Activated CD8-positive, alpha-beta T cell treated with anti-CD3 and anti-CD28 coated beads, Interleukin-2, amount 10 ng/mL, durations not matched to agents 7 days and 5 days (primary cell): Measurements from ENCODE around the gene COQ10B. TPM values are rescaled to one million over a fixed set of nuclear protein-coding genes. Genes with fewer than 3 reads are reported as not detected.

Source experiments
- ATAC-seq: fragments of 150-1000 bp; cut with Tn5 transposase; one replicate; pipeline ENCODE4 v1.10.0; 2021; ENCODE audit warnings: moderate library complexity
- CTCF ChIA-PET: fragments of 350-600 bp; sonication (Branson Sonifier 250); formaldehyde crosslinking; loops from one replicate; lab custom pipeline; 2021; ENCODE audit warnings: antibody characterized with exemption; lab: Charles Lee
- POLR2A ChIA-PET: fragments of 350-600 bp; sonication (Branson Sonifier 250); formaldehyde crosslinking; loops from one replicate; lab custom pipeline; 2021; ENCODE audit warnings: antibody characterized with exemption; lab: Charles Lee
- DNase-seq: peaks from one replicate; pipeline ENCODE4 v3.0.0-alpha.2; 2020
- H3K27ac Mint-ChIP-seq: one replicate; pipeline ENCODE4 v1.8.0; 2021; ENCODE audit warnings: mild to moderate bottlenecking, mixed read lengths
- H3K27me3 Mint-ChIP-seq: one replicate; pipeline ENCODE4 v1.8.0; 2021; ENCODE audit warnings: low read depth, mixed read lengths
- H3K36me3 Mint-ChIP-seq: one replicate; pipeline ENCODE4 v1.8.0; 2021; ENCODE audit warnings: low read depth, mixed read lengths
- H3K4me1 Mint-ChIP-seq: one replicate; pipeline ENCODE4 v1.8.0; 2021; ENCODE audit warnings: low read depth, mixed read lengths
- H3K4me3 Mint-ChIP-seq: one replicate; pipeline ENCODE4 v1.8.0; 2021; ENCODE audit warnings: mild to moderate bottlenecking, mixed read lengths
- H3K9me3 Mint-ChIP-seq: one replicate; pipeline ENCODE4 v1.8.0; 2022; ENCODE audit warnings: mixed read lengths; ENCODE audit not compliant: insufficient read depth
- total RNA-seq, 2 experiments: library from RNA; stranded (reverse); gene quantifications; one replicate each; pipeline ENCODE4 v1.2.3, GENCODE V29; 2021

COQ10B gene
- total RNA-seq, 2 experiments from 2014 or later = 22.5 to 22.6 TPM

- DNase-seq (no peak), ATAC-seq (no peak)
- ChIA-PET POLR2A (no interaction called here), CTCF (no interaction called here)
- peaks cover 83% of the 10 kb centered on the region for H3K36me3 Mint-ChIP-seq
- no peaks in the 10 kb centered on the region for H3K9me3 Mint-ChIP-seq
- H3K27me3 Mint-ChIP-seq = no peaks in the 10 kb centered on the region
- H3K4me1 Mint-ChIP-seq = peaks cover under 1% of the 10 kb centered on the region
- no peak overlapping the region for H3K27ac Mint-ChIP-seq
- no peak overlapping the region for H3K4me3 Mint-ChIP-seq
These were observed 32.8 kb downstream of the COQ10B start for GRCh38 chr2:197486175-197486574.

- Mint-ChIP-seq H3K9me3 (no peaks in the 10 kb centered on the region), H3K4me3 (no peak overlapping the region), H3K36me3 (peaks cover 85% of the 10 kb centered on the region), H3K27ac (no peak overlapping the region), H3K27me3 (no peaks in the 10 kb centered on the region), H3K4me1 (peaks cover 3% of the 10 kb centered on the region)
- ChIA-PET CTCF (interaction anchor here (1.2 kb wide), 1 partner anchor 11 kb away, joined by 3 read pairs; no protein-coding TSS in a partner anchor), POLR2A (no interaction called here)
- DNase-seq (no peak), ATAC-seq (no peak)
These were observed 34.0 kb downstream of the COQ10B start for GRCh38 chr2:197487385-197487784.

GRCh38 chr2:197495433-197496134 lies 42.2 kb downstream of the COQ10B start:
- no peak for DNase-seq
- no peak for ATAC-seq
- H3K36me3 Mint-ChIP-seq = peaks cover 73% of the 10 kb centered on the region
- H3K4me3 Mint-ChIP-seq = peak overlapping the region; percentile 98
- H3K27ac Mint-ChIP-seq = peak overlapping the region; percentile 52
- POLR2A ChIA-PET = interaction anchor here (0.7 to 5.3 kb wide), 3 partner anchors 17 to 42 kb away, joined by 3 to 34 read pairs (median 7); partner anchors contain the start of genes COQ10B and MOB4
- CTCF ChIA-PET = interaction anchor here (1.0 to 1.2 kb wide), 2 partner anchors 17 to 35 kb away, joined by 3 read pairs; no protein-coding TSS in a partner anchor
- no peaks in the 10 kb centered on the region for H3K9me3 Mint-ChIP-seq
- peaks cover 51% of the 10 kb centered on the region for H3K4me1 Mint-ChIP-seq
- H3K27me3 Mint-ChIP-seq = no peaks in the 10 kb centered on the region

GRCh38 chr2:197496695-197497094 lies 43.3 kb downstream of the COQ10B start:
- CTCF ChIA-PET = interaction anchor here (1.0 kb wide), 1 partner anchor 15 kb away, joined by 3 read pairs; no protein-coding TSS in a partner anchor
- H3K4me1 Mint-ChIP-seq = peaks cover 51% of the 10 kb centered on the region

GRCh38 chr2:197497326-197497725 lies 44.0 kb downstream of the COQ10B start:
- ATAC-seq = no peak
- H3K9me3 Mint-ChIP-seq = no peaks in the 10 kb centered on the region
- H3K4me1 Mint-ChIP-seq = peaks cover 57% of the 10 kb centered on the region
- POLR2A ChIA-PET = interaction anchor here (5.3 kb wide), 1 partner anchor 43 kb away, joined by 34 read pairs; the partner anchor contains the start of gene COQ10B
- H3K27me3 Mint-ChIP-seq = no peaks in the 10 kb centered on the region
- H3K36me3 Mint-ChIP-seq = peaks cover 77% of the 10 kb centered on the region
- H3K4me3 Mint-ChIP-seq = peak overlapping the region; percentile 98
- CTCF ChIA-PET = interaction anchor here (1.6 kb wide), 1 partner anchor 12 kb away, joined by 3 read pairs; no protein-coding TSS in a partner anchor
- no peak for DNase-seq
- H3K27ac Mint-ChIP-seq = peak overlapping the region; percentile 70

More at GRCh38 chr2:197496695-197497094, 43.3 kb downstream of the COQ10B start:
- Mint-ChIP-seq H3K4me3 (peak overlapping the region; percentile 98), H3K27ac (peak overlapping the region; percentile 24), H3K9me3 (no peaks in the 10 kb centered on the region), H3K27me3 (no peaks in the 10 kb centered on the region), H3K36me3 (peaks cover 72% of the 10 kb centered on the region)
- no peak for ATAC-seq
- POLR2A ChIA-PET = interaction anchor here (0.7 to 5.3 kb wide), 3 partner anchors 19 to 62 kb away, joined by 3 to 34 read pairs (median 7); partner anchors contain the start of genes COQ10B, MOB4 and SF3B1
- no peak for DNase-seq

GRCh38 chr2:197498235-197498936 lies 45.0 kb downstream of the COQ10B start:
- H3K27me3 Mint-ChIP-seq = no peaks in the 10 kb centered on the region
- H3K4me1 Mint-ChIP-seq = peaks cover 59% of the 10 kb centered on the region
- ChIA-PET POLR2A (interaction anchor here (0.6 to 9.8 kb wide), 5 partner anchors 16 to 371 kb away, joined by 3 to 134 read pairs (median 34); partner anchors contain the start of genes COQ10B, MOB4 and SF3B1), CTCF (interaction anchor here (1.1 to 1.6 kb wide), 4 partner anchors 10 to 30 kb away, joined by 3 to 6 read pairs (median 3); no protein-coding TSS in a partner anchor)
- ATAC-seq (no peak), DNase-seq (no peak)
- no peaks in the 10 kb centered on the region for H3K9me3 Mint-ChIP-seq
- H3K27ac Mint-ChIP-seq = peak overlapping the region; percentile 98
- H3K4me3 Mint-ChIP-seq = peak overlapping the region; percentile 98
- H3K36me3 Mint-ChIP-seq = peaks cover 79% of the 10 kb centered on the region

GRCh38 chr2:197498937-197499593 lies 45.7 kb downstream of the COQ10B start:
- Mint-ChIP-seq H3K36me3 (peaks cover 79% of the 10 kb centered on the region), H3K4me3 (peak overlapping the region; percentile 98), H3K27me3 (no peaks in the 10 kb centered on the region), H3K4me1 (peaks cover 57% of the 10 kb centered on the region), H3K9me3 (no peaks in the 10 kb centered on the region), H3K27ac (peak overlapping the region; percentile 98)
- ChIA-PET POLR2A (interaction anchor here (0.6 to 9.8 kb wide), 17 partner anchors 8 to 372 kb away, joined by 3 to 134 read pairs (median 7); partner anchors contain the start of genes COQ10B, MARS2, MOB4 and SF3B1), CTCF (interaction anchor here (1.0 to 2.0 kb wide), 7 partner anchors 10 to 386 kb away, joined by 3 to 7 read pairs (median 3); no protein-coding TSS in a partner anchor)
- peak; percentile 6 for ATAC-seq
- peak; percentile 73 for DNase-seq

GRCh38 chr2:197499594-197500502 lies 46.5 kb downstream of the COQ10B start, which contains the start of the genes HSPD1 and HSPE1:
TSS of gene HSPD1 (minus strand) at chr2:197499840. CDS start at chr2:197498848, 992 bp downstream.
TSS of gene HSPE1 (plus strand) at chr2:197500379. CDS start at chr2:197500437, 58 bp downstream.
- Mint-ChIP-seq H3K27me3 (no peaks in the 10 kb centered on the region), H3K4me3 (peak within 1 kb of the TSS; percentile 98), H3K4me1 (peaks cover 52% of the 10 kb centered on the region), H3K36me3 (peaks cover 81% of the 10 kb centered on the region), H3K9me3 (no peaks in the 10 kb centered on the region), H3K27ac (peak within 1 kb of the TSS; percentile 98)
- peak; percentile 99 for DNase-seq
- ChIA-PET CTCF (interaction anchor here (0.6 to 3.1 kb wide), 5 partner anchors 9 to 386 kb away, joined by 3 to 15 read pairs (median 5); partner anchors contain the start of gene MOB4), POLR2A (interaction anchor here (0.6 to 9.8 kb wide), 19 partner anchors 9 to 859 kb away, joined by 3 to 134 read pairs (median 5); partner anchors contain the start of genes COQ10B, MARS2, MOB4 and SF3B1)
- peak; percentile 86 for ATAC-seq

GRCh38 chr2:197500503-197501131 lies 47.3 kb downstream of the COQ10B start:
- Mint-ChIP-seq H3K36me3 (peaks cover 76% of the 10 kb centered on the region), H3K9me3 (no peaks in the 10 kb centered on the region), H3K4me3 (peak overlapping the region; percentile 98), H3K4me1 (peaks cover 46% of the 10 kb centered on the region), H3K27ac (peak overlapping the region; percentile 98), H3K27me3 (no peaks in the 10 kb centered on the region)
- DNase-seq (no peak), ATAC-seq (no peak)
- CTCF ChIA-PET = interaction anchor here (2.0 to 3.1 kb wide), 3 partner anchors 8 to 387 kb away, joined by 5 to 15 read pairs (median 7); partner anchors contain the start of gene MOB4
- POLR2A ChIA-PET = interaction anchor here (0.6 to 9.8 kb wide), 13 partner anchors 8 to 860 kb away, joined by 3 to 134 read pairs (median 8); partner anchors contain the start of genes COQ10B, MARS2, MOB4 and SF3B1
